ENCODE results near the gene CIRBP. TPM values are rescaled to one million over a fixed set of nuclear protein-coding genes. Genes with fewer than 3 reads are reported as not detected.
A peak's percentile ranks its signal among the peaks of the same experiment; 100 is the strongest.

Gene CIRBP
- total and polyA plus RNA-seq, 12 donors = 180 to 356 (median 280) TPM

DNA sequence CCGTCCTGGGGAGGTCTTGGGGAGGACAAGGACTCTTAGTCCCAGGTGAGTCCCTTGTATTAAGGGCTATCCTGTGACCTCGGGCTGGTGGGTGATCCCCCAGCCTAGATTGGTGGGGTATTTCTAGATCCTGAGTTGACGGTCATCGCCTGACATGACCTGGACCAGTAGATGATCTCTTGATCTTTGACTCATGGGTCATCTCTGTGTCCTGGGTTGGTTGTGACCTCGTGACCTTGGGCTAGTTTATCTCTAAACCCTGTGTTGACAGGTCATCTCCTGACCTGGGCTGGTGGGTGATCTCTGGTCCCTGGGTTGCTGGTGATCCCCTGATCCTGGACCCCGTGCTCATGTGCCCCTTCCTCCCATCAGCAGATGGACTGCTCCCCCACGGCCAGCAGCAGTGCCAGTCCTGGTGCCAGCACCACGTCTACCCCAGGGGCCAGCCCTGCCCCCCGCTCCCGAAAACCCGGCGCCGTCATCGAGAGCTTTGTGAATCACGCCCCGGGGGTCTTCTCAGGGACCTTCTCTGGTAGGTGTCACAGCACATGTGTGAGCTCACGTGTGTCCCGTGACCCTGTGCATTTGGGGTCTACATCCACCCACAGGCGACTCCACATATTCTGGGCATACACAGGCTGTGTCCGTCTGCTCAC is 14.5 kb upstream of the CIRBP start:
- WGBS, 2 donors = 83 to 87% methylated on average over 20 of the region's 20 CpGs
- intact Hi-C loops (cut with DNase I) = no loop called here
- TF ChIP-seq, protein P1, sequence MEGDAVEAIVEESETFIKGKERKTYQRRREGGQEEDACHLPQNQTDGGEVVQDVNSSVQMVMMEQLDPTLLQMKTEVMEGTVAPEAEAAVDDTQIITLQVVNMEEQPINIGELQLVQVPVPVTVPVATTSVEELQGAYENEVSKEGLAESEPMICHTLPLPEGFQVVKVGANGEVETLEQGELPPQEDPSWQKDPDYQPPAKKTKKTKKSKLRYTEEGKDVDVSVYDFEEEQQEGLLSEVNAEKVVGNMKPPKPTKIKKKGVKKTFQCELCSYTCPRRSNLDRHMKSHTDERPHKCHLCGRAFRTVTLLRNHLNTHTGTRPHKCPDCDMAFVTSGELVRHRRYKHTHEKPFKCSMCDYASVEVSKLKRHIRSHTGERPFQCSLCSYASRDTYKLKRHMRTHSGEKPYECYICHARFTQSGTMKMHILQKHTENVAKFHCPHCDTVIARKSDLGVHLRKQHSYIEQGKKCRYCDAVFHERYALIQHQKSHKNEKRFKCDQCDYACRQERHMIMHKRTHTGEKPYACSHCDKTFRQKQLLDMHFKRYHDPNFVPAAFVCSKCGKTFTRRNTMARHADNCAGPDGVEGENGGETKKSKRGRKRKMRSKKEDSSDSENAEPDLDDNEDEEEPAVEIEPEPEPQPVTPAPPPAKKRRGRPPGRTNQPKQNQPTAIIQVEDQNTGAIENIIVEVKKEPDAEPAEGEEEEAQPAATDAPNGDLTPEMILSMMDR (IDR thresholded peaks at IDR 0.05) = no peak
- Histone ChIP-seq H3K27ac (peak overlapping the region; percentile 95 to 100 (median 100)), H3K4me3 (peak overlapping the region in 8 of 10 donors; percentile 82 to 99 (median 94)), H3K36me3 (peaks cover 15 to 81% (median 50%) of the 10 kb centered on the region in 9 donors), H3K9me3 (no peaks in the 10 kb centered on the region), H3K27me3 (no peaks in the 10 kb centered on the region), H3K4me1 (peaks cover 41 to 89% (median 81%) of the 10 kb centered on the region in 9 donors)
- DNase-seq = no peak
- ATAC-seq = no peak

DNA sequence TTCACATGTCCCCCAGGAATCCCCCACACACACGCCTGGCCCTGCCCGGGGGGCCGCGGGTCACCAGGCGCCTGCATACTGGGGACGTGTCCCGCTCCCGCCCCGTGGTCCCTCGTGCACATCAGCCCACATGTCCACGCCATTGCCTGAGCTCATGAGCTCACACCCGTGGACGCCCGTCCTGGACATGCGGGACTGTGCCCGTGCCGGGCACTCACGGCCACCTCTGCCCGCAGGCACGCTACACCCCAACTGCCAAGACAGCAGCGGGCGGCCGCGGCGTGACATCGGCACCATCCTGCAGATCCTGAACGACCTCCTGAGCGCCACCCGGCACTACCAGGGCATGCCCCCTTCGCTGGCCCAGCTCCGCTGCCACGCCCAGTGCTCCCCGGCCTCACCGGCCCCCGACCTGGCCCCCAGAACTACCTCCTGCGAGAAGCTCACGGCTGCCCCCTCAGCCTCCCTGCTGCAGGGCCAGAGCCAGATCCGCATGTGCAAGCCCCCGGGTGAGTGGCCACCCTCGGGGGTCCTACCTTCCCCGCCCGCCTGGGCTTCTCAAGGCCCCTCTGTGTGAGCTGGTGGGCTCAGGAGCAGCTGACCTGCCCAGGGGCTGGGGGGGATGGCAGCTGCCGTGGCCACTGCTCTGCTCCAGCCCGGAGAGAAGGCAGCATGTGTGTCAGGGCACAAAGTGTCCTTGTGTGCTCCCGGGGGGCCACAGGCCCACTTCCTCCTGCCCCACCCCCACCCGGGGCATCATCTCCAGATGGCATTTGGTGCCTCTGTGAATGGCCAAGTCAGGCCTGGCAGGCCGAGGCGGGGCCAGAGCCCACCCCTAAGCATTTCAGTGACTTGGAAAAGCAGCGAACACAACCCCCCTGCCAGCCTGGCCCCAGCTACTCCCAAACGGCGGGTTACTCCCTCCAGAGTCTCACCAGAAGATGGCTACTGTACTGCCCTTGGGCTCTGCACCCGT is 13.7 kb upstream of the CIRBP start:
- intact Hi-C loops (cut with DNase I) = no loop called here
- H3K9me3 ChIP-seq = no peaks in the 10 kb centered on the region
- DNase-seq (no peak), ATAC-seq (no peak)
- TF ChIP-seq, protein P1 (IDR thresholded peaks at IDR 0.05) = no peak
- 84 to 86% methylated on average over 51 to 52 of the region's 52 CpGs for WGBS, 2 donors
- H3K4me1 ChIP-seq = peaks cover 47 to 97% (median 90%) of the 10 kb centered on the region in 9 donors
- peaks cover 15 to 77% (median 50%) of the 10 kb centered on the region in 9 donors for H3K36me3 ChIP-seq
- H3K27ac ChIP-seq = peak overlapping the region in 9 of 10 donors; percentile 95 to 100 (median 100)
- no peaks in the 10 kb centered on the region for H3K27me3 ChIP-seq
- no peak overlapping the region for H3K4me3 ChIP-seq

DNA sequence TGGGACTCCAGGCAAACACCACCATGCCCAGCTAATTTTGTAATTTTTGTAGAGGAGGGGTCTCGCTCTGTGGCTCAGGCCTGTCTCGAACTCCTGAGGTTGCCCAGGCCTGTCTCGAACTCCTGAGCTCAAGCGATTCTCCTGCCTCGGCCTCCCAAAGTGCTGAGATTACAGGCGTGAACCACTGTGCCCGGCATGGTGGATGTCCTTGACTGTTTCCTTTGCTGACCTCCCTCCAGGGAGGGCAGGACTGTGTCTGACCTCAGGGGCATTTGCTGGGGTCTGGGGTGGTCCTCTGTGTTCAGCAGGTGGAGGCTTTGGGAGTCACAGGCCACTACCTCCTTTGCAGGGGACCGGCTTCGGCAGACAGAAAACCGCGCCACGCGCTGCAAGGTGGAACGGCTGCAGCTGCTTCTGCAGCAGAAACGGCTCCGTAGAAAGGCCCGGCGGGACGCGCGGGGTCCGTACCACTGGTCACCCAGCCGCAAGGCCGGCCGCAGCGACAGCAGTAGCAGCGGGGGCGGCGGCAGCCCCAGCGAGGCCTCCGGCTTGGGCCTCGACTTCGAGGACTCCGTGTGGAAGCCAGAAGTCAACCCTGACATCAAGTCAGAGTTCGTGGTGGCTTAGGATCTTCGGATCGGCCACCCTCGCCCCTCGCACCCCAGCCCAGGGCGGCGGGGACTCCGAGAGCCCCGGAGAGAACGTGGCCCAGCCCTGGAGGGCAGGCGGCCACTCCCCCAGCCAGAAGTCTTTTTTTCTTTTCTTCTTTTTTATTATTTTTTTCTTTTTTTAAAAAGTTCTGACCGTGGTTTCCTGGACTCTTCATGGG is 12.3 kb upstream of the CIRBP start:
- intact Hi-C loops (cut with DNase I) = no loop called here
- DNase-seq (no peak), ATAC-seq (no peak)
- Histone ChIP-seq H3K4me3 (no peak overlapping the region), H3K4me1 (peaks cover 51 to 97% (median 93%) of the 10 kb centered on the region in 9 donors), H3K36me3 (peaks cover 15 to 63% (median 50%) of the 10 kb centered on the region in 9 donors), H3K27me3 (no peaks in the 10 kb centered on the region), H3K9me3 (no peaks in the 10 kb centered on the region), H3K27ac (peak overlapping the region in 9 of 10 donors; percentile 29 to 100 (median 99))
- TF ChIP-seq, protein P1 (IDR thresholded peaks at IDR 0.05) = no peak
- 76 to 84% methylated on average over 46 of the region's 46 CpGs for WGBS, 2 donors
